Esophagus squamous epithelium (tissue), 4 donors: ENCODE results near the gene PEAK3.

Experiments
- CTCF ChIP-seq, 6 experiments: fragments of 450-650 bp in 4 of 6; fragments of 200-600 bp in 2 of 6; sonication (generic) in 2 of 6; IDR thresholded peaks; one replicate each; pipeline ENCODE4 v1.5.1; 2016 to 2019; ENCODE audit warnings: antibody characterized with exemption in 6 of 6, mild to moderate bottlenecking in 4 of 6, moderate library complexity in 4 of 6
- POLR2A ChIP-seq, 4 donors: fragments of 450-650 bp; IDR thresholded peaks; one replicate each; pipeline ENCODE4 v1.6.1; 2017; ENCODE audit warnings: antibody characterized with exemption in 4 of 4, mild to moderate bottlenecking in 4 of 4, moderate library complexity in 3 of 4

- TF ChIP-seq POLR2A (IDR thresholded peaks at IDR 0.05) (no peak), CTCF (IDR thresholded peaks at IDR 0.05) (no peak)
Measured at GRCh38 chr19:2250766-2251105, 31.2 kb downstream of the PEAK3 start.
